Stimulated activated CD8-positive, alpha-beta memory T cell treated with anti-CD3 and anti-CD28 coated beads, Interleukin-12 subunit alpha, Interleukin-12 subunit beta, amount 100 ng/mL, for 24 hours (primary cell): ENCODE results near the gene TMED8.
A peak's percentile ranks its signal among the peaks of the same experiment; 100 is the strongest.
"Not testable (repeated sequence)": the region's sequence is repeated elsewhere in the genome, so short reads cannot be mapped to it uniquely, and the experiment has no call there.

Source experiments
- DNase-seq: peaks from one replicate; pipeline ENCODE4 v3.0.0-alpha.2; 2020; ENCODE audit errors: extremely low read depth

Gene TMED8

GRCh38 chr14:77322951-77323350 is 53.9 kb downstream of the TMED8 start:
- DNase-seq, result no peak

- DNase-seq, result no peak
These were observed 54.5 kb downstream of the TMED8 start for GRCh38 chr14:77322250-77322902.

- DNase-seq, result peak; percentile 80
These were observed 56.5 kb downstream of the TMED8 start, which contains the start of gene POMT2 for GRCh38 chr14:77320238-77320935. POMT2 (minus strand) TSS chr14:77320883; CDS start chr14:77320681, 202 bp downstream.

GRCh38 chr14:77319422-77319821 is 57.5 kb downstream of the TMED8 start:
- DNase-seq, result no peak

GRCh38 chr14:77318756-77319155 is 58.1 kb downstream of the TMED8 start:
- DNase-seq, result not testable (repeated sequence)

- no peak for DNase-seq
These were observed 58.8 kb downstream of the TMED8 start for GRCh38 chr14:77318006-77318553.

GRCh38 chr14:77316872-77317301 is 60.0 kb downstream of the TMED8 start:
- DNase-seq, result no peak

GRCh38 chr14:77316195-77316505 is 60.7 kb downstream of the TMED8 start:
- DNase-seq, result no peak

- DNase-seq, result no peak
These were observed 62.1 kb downstream of the TMED8 start for GRCh38 chr14:77314539-77315457.

GRCh38 chr14:77314043-77314442 is 62.9 kb downstream of the TMED8 start:
- DNase-seq, result no peak

GRCh38 chr14:77313371-77313770 is 63.5 kb downstream of the TMED8 start:
- no peak for DNase-seq

GRCh38 chr14:77311217-77311616 is 65.7 kb downstream of the TMED8 start:
- DNase-seq, result no peak

GRCh38 chr14:77310026-77310425 is 66.9 kb downstream of the TMED8 start:
- no peak for DNase-seq

- no peak for DNase-seq
These were observed 67.8 kb downstream of the TMED8 start for GRCh38 chr14:77309131-77309530.

GRCh38 chr14:77306851-77307496 is 69.9 kb downstream of the TMED8 start:
- DNase-seq, result no peak

- DNase-seq, result no peak
These were observed 70.5 kb downstream of the TMED8 start for GRCh38 chr14:77306416-77306815.

GRCh38 chr14:77305696-77306095 is 71.2 kb downstream of the TMED8 start:
- no peak for DNase-seq

- no peak for DNase-seq
These were observed 73.3 kb downstream of the TMED8 start for GRCh38 chr14:77303417-77304156.

GRCh38 chr14:77302926-77303325 is 74.0 kb downstream of the TMED8 start:
- no peak for DNase-seq

GRCh38 chr14:77301103-77301502 is 75.8 kb downstream of the TMED8 start:
- DNase-seq, result no peak

GRCh38 chr14:77299771-77300170 is 77.1 kb downstream of the TMED8 start:
- no peak for DNase-seq
